Liver (tissue), 3 donors: ENCODE measurements around the gene TENT4B.

Experiments
- CTCF ChIP-seq: fragments of 150-350 bp; IDR thresholded peaks from 2 replicates; pipeline ENCODE4 v1.5.1; 2017; ENCODE audit warnings: improper control_type of control experiment, low read depth, low read length; ENCODE audit not compliant: missing input control
- MAX ChIP-seq: IDR thresholded peaks from 2 replicates; pipeline ENCODE4 v1.6.1; 2016; ENCODE audit warnings: antibody characterized with exemption
- RAD21 ChIP-seq, 2 donors: IDR thresholded peaks; 2 replicates each; pipeline ENCODE4 v1.6.1; 2016; ENCODE audit warnings: antibody characterized with exemption in 2 of 2, mild to moderate bottlenecking in 2 of 2
- YY1 ChIP-seq: IDR thresholded peaks from 2 replicates; pipeline ENCODE4 v1.6.1; 2016; ENCODE audit warnings: antibody characterized with exemption, mild to moderate bottlenecking
- donor health status: healthy.
- donor health status: healthy.

- no peak for TF ChIP-seq YY1
- no peak for TF ChIP-seq CTCF
- TF ChIP-seq RAD21 (IDR thresholded peaks at IDR 0.05), result no peak
- TF ChIP-seq MAX, result no peak
Observed at GRCh38 chr16:50201787-50202186, 48.7 kb downstream of the TENT4B start.
